ENCODE results near the gene MOB3B.
"Not testable (repeated sequence)": the region's sequence is repeated elsewhere in the genome, so short reads cannot be mapped to it uniquely, and the experiment has no call there.

The MOB3B gene

GRCh38 chr9:27503623-27504022, 26.0 kb downstream of the MOB3B start:
- H3K4me3 ChIP-seq (ENCODE audit: low read depth, low read length): no peak overlapping the region
- DNase-seq (ENCODE audit: low read depth): no peak
- no peak for TF ChIP-seq CTCF (IDR thresholded peaks at IDR 0.05; ENCODE audit: low read depth, low read length, missing control alignments)
- in situ Hi-C loops (cut with HindIII; ENCODE audit: low sequenced_read_pairs): no loop called here

GRCh38 chr9:27500902-27501301, 28.7 kb downstream of the MOB3B start:
- H3K4me3 ChIP-seq (ENCODE audit: low read depth, low read length); DNase-seq (ENCODE audit: low read depth); in situ Hi-C loops (cut with HindIII; ENCODE audit: low sequenced_read_pairs): not testable (repeated sequence)

- H3K4me3 ChIP-seq (ENCODE audit: low read depth, low read length): no peak overlapping the region
- DNase-seq (ENCODE audit: low read depth): no peak
- in situ Hi-C loops (cut with HindIII; ENCODE audit: low sequenced_read_pairs): no loop called here
- TF ChIP-seq CTCF (IDR thresholded peaks at IDR 0.05; ENCODE audit: low read depth, low read length, missing control alignments): no peak
Measured at GRCh38 chr9:27499451-27499850, 30.2 kb downstream of the MOB3B start.

GRCh38 chr9:27497883-27498417, 31.7 kb downstream of the MOB3B start:
- in situ Hi-C loops (cut with HindIII; ENCODE audit: low sequenced_read_pairs): no loop called here
- H3K4me3 ChIP-seq (ENCODE audit: low read depth, low read length): no peak overlapping the region
- no peak for DNase-seq (ENCODE audit: low read depth)
- no peak for TF ChIP-seq CTCF (IDR thresholded peaks at IDR 0.05; ENCODE audit: low read depth, low read length, missing control alignments)

GRCh38 chr9:27496135-27496504, 33.5 kb downstream of the MOB3B start:
- in situ Hi-C loops (cut with HindIII; ENCODE audit: low sequenced_read_pairs): no loop called here
- no peak overlapping the region for H3K4me3 ChIP-seq (ENCODE audit: low read depth, low read length)
- no peak for TF ChIP-seq CTCF (IDR thresholded peaks at IDR 0.05; ENCODE audit: low read depth, low read length, missing control alignments)
- DNase-seq (ENCODE audit: low read depth): no peak

- in situ Hi-C loops (cut with HindIII; ENCODE audit: low sequenced_read_pairs): no loop called here
- no peak for DNase-seq (ENCODE audit: low read depth)
Measured at GRCh38 chr9:27495480-27496134, 34.0 kb downstream of the MOB3B start.

More at GRCh38 chr9:27495480-27496134, 34.0 kb downstream of the MOB3B start:
- H3K4me3 ChIP-seq (ENCODE audit: low read depth, low read length): no peak overlapping the region
- TF ChIP-seq CTCF (IDR thresholded peaks at IDR 0.05; ENCODE audit: low read depth, low read length, missing control alignments): no peak

All from astrocyte of the cerebellum (primary cell).